ENCODE data around the gene GLYAT.

DNA sequence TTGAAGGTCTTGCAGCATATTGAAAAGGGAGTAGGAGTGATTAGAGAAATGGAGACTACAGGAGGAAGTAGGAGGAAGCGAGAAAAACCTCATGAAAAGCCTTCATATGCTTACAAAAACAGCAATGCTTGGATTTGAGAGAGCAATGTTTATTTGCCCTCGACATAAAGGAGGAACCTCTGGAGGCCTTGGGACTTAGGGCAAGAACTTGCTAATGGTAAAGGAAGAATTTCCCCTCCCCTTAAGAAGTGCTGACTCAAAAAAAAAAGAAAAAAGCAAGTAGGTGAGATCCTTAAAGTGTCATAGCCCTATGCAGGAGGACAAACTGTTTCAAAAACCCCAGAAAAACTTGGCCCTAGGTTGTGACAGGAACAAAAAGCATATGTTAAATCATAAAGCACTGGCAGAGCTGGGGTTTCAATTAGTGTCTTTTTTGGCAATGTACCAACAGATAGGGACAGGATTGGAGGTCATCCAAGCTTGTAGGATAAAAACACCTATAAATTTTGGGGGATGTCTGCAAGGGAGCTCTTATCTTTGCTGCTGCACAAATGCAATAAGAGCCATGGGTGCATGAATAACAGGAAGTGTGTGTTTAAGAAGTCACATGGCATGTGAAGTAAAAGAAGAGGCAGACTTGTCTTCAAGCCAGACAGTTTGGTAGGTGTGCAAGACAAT lies 4.9 kb downstream of the GLYAT start:
- TF ChIP-seq, protein P1, sequence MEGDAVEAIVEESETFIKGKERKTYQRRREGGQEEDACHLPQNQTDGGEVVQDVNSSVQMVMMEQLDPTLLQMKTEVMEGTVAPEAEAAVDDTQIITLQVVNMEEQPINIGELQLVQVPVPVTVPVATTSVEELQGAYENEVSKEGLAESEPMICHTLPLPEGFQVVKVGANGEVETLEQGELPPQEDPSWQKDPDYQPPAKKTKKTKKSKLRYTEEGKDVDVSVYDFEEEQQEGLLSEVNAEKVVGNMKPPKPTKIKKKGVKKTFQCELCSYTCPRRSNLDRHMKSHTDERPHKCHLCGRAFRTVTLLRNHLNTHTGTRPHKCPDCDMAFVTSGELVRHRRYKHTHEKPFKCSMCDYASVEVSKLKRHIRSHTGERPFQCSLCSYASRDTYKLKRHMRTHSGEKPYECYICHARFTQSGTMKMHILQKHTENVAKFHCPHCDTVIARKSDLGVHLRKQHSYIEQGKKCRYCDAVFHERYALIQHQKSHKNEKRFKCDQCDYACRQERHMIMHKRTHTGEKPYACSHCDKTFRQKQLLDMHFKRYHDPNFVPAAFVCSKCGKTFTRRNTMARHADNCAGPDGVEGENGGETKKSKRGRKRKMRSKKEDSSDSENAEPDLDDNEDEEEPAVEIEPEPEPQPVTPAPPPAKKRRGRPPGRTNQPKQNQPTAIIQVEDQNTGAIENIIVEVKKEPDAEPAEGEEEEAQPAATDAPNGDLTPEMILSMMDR (conservative IDR thresholded peaks at IDR 0.05; ENCODE audit: low read length) = no peak
- no peak for TF ChIP-seq EZH2phosphoT487 (IDR thresholded peaks at IDR 0.05; ENCODE audit: borderline replicate concordance)
